Middle frontal gyrus (tissue), 1 donor: ENCODE results near the gene CNTNAP5.
"Not testable (repeated sequence)": the region's sequence is repeated elsewhere in the genome, so short reads cannot be mapped to it uniquely, and the experiment has no call there.

ENCODE experiments used
- DNase-seq: peaks from one replicate; pipeline ENCODE4 v3.0.0-alpha.2; 2015; ENCODE audit warnings: low spot score; ENCODE audit errors: extremely low spot score

Gene CNTNAP5

DNA sequence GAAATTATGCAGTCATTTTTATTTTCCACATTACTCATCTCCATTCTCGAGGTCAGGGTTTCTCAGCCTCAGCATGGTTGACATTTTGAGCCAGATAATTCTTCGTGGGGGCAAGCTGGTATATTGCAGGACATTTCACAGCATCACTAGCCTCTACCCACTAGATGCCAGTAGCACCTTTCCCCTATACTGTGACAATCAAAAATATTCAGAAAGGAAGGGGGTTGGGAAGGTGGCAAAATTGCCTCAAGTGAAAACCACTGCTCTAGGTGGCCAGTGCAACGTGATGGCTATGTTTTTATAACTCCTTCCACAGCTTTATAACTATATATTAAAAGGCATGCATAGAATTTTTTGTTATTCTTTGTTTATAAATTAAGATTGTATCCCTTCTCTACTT, 294.5 kb downstream of the CNTNAP5 start:
- no peak for DNase-seq

DNA sequence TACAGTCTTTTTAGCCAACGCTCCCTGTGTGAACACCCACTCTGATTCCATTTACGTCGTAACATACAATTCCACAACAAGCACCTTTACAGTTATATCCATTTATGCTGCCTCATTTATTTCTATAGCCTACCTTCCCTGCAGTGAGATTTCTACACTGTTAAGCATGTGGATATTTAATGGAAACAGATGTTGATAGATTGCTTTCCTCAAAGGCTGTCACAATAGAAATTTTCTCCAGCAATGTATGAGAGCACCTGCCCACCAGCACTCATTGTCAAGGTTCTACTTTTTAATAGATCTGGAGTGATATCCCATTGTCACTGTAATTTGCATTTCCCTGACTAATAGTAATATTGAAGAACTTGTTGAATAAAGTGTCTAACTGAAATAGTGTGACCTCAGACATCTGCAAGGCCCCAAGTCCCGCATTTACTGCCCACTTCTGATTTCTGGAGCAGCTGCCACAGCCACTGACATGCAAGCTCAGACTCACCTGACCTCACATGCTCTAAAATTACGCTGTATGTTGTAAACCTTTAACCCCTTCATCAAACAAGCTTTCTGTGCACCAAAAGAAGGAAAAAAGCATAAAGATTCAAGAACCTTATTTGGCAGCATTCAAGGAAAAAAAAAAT, 295.1 kb downstream of the CNTNAP5 start:
- no peak for DNase-seq

DNA sequence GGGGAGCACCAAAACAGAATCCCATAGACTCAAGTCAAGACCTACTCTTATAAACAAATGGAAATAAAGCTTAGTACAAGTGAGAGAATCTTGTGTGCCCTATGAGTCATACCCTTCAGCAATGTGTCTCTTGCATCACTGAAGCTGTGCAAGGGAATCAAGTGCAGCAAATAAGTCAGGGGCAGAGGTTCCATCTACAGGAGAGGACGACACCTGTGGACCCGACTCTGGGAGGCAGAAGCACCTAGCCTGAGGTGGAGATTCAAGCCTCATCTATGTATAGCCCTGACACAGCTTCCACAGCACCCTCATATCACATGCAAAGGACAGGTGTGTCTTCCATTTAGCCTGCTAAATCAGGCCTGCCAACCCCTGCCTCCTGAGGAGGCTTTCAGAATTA, 298.2 kb downstream of the CNTNAP5 start:
- DNase-seq, result no peak

DNA sequence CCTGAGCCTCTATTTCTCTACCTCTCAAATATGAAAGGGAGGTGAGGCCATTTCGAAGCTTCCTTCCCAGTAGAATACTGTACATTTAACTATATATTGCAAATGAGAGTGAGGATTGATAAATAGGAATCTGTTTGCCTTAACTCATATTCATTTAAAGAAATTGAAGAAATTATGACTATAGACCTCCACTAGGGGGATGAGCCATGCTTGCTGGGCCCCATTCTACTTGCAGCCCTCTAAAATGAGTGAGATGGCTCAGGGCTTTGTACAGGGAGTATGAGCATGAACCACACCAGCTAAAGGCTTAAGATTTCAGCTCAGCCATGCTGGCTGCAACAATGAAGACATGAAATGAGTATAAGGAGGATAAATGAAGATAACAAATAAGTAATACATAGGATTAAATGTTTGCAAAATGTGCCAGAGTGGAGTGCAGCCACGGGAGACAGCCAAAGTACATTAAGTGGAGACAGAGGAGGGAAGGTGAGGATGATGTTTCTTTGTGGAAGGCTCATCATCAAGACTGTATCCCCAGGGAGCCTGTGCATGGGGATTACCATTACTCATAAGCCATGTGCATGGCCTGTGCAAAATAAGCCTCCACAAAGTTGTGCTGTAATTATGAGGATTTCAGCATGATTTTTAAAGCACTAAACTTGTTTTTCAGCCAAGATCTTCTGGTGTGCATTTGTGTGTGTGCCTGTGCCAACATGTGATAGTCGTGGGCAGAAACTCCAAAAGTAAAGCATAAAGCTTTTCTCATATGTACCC, 300.8 kb downstream of the CNTNAP5 start:
- DNase-seq, result no peak

DNA sequence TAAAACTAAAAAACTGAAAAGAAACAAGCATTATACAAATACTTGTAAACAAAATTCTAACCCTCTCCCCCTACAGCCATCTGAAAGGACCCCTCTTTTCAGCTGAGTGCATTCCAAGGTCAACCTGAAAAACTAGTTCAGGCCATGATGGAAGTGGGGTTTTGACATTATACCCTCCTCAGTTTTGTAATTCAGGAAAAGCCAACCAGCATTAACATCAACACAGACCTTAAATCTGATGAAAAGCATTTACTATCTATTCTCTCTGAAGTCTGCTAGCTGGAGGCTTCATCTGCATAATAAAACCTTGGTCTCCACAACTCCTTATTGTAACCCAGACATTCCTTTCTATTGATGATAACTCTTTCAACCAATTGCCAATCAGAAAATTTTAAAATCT, 302.2 kb downstream of the CNTNAP5 start:
- no peak for DNase-seq

DNA sequence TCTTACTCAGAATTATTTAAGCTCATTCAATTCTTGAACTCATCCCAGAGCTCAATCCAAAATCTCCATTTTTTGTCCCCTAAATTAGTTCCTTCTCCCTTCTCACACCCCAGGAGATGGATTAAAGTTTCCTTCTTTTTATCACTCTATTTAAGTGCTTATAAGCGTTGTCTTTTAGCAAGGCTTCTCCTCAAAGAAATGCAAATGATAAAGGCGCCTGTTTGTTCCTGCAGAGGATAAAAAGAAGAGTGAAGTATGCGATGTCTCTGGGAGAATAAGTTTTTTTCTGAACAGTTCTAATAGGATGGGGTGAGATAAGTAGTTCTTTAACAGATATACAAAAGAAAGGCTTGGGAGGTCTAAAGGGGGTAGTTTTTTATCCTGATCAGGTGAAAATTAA, 303.3 kb downstream of the CNTNAP5 start:
- DNase-seq, result no peak

DNA sequence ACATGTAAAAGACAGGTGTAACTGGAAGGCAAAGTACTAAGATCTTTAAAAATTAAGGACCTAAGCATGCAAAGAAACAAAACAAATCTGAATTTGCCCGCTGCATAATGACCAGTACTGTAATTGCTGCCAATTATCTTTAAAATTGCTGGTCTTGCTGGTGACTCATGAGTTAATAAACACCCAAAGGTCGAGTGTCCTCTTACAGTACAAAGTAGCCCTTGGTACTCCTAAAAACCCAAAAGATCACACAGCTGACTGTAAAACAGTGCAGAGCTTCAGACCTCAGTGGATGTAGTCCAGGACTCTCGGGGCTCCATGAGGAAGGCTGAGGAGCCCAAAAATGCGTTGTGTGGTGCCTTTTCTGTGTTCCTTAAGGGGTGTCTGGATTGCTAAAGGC, 308.7 kb downstream of the CNTNAP5 start:
- no peak for DNase-seq

DNA sequence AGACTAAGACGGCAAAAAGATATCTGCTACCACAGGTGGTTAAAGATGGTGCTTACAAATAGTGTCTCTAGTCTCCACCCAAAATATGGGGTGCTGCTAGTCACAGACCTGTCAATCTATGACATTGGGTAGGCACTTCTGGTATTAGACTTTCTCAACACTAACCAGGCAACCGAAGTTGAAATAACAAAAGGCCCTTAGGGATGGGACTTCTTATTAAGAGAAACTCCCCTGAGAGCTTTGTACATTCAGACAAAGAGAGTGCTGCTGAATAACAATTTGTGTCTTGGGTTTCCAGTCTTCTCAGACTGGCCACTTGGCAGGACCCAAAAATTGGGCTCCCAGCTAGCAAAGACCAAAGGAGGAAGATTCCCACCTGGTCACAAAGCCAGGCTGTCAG, 310.0 kb downstream of the CNTNAP5 start:
- DNase-seq, result no peak

DNA sequence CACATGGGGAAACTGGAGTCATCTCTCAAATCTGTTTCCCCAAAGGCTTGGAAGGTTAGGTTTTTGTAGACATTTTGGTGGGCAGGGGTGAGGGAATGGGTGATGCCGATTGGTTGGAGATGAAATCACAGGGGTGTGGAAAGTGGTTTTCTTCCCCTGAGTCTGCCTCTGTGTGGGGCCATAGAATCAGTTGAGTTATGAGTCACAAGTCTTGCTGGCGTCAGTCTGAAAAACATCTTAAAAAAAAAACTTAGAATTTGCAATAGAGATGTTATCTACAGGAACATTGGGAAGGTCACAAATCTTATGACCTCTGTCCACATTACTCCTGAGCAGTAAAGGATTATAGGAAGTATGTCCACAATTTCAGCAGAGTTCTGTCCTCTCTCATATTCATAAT, 314.6 kb downstream of the CNTNAP5 start:
- DNase-seq, result no peak

DNA sequence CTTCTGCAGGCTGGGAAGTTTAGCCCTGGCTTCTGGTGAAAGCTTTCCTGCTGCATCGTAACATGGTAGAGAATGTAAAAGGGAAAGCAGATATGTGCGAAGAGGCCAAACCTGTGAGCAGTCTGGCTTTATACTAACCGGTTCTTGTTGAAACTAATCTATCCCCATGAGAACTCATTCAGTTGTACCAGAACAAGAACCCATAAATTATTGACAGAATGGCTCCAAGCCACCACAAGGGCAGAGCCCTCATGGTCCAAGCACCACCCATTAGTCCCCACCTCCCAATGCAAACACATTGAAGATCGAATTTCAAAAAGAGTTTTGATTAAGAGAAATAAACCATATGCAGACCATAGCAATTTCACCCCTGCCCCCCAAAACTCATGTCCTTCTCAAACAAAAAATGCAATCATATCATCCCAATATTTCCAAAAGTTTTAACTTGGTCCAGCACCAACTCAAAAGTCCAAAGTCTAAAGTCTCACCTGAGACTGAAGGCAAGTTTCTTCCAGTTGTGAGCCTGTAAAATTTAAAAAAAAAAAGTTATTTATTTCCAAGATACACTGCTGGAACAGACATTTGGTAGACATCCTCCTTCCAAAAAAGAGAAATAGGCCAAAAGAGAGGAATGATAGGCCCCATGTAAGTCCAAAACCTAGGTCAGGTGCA, 318.9 kb downstream of the CNTNAP5 start:
- DNase-seq, result no peak

DNA sequence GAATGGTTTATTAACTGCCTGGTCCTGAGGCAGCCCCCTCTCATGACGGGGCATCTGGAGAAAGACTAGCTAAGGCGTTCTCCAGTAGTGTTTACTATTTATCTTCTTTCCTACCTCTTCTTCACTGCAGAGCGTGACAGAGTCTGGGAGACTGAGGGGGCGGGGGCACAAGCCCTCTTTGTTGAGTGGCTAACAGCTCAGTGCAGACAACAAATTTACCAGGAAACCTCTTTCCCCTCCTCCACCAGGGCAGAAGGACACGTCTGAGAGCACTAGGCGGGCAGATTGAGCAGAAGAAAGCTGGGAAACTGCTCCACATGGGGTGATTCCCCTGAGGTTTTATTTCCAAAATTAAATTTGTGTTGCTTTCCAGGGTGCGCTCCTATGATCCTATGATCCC, 322.1 kb downstream of the CNTNAP5 start:
- no peak for DNase-seq

DNA sequence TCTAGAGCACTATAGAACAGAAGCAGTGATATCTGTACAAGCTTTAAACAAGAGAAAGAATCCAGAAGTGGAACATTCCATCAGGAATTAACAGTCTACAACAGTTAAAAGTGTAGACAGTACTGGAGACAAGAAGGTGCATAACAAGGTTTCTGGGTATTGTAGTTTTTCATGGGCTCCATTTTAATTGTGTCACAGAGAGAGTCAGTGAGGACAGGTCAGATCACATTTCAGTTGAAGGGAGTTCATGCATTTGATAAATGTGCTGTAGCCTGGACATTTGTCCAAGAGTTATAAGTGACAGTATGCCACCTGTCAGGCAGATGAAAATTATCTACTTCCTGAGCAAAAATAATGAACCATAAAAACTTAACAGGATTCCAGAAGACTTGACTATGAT, 328.6 kb downstream of the CNTNAP5 start:
- no peak for DNase-seq

DNA sequence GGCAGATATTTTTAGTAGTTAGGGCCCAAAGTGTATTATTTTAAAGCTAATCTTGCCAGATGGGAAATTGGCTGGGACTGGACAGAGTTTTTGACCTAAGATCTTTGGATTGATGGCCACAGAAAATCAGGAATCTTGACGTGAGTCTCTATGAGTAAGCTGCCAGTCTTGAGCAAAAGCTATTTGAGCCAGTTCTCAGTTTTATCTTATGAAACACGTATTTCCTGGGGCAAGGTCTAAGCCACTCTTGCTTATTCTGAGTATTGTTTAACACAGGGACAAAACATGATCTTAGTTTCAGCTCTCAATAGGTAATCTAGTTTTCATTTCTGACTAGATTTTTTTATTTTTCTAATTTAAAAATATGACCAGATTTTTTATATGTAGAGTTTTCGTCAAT, 329.4 kb downstream of the CNTNAP5 start:
- no peak for DNase-seq

DNA sequence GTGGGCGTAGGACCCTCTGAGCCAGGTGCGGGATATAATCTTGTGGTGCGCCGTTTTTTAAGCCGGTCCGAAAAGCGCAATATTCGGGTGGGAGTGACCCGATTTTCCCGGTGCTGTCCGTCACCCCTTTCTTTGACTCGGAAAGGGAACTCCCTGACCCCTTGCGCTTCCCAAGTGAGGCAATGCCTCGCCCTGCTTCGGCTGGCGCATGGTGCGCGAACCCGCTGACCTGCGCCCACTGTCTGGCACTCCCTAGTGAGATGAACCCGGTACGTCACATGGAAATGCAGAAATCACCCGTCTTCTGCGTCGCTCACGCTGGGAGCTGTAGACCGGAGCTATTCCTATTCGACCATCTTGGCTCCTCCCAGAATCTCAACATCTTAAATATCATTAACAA, 336.9 kb downstream of the CNTNAP5 start:
- DNase-seq, result not testable (repeated sequence)

DNA sequence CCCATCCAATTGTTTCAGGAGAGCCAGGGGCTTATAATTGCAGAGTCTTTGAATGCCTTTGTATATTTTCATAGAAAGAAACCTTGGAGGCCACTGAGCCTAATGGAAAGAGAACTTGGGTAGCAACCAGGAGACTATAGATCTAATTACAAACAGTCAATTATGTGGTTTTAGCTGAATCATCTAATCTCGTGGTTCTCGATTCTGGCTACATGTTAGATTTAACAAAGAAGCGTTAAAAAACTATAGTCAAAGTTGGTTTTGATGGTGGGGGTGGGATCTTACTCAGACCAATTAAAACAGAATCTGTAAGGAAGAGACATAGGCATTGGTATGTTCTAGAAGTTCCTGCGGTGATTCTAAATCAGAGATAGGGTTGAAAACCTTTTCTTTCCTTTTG, 344.1 kb downstream of the CNTNAP5 start:
- no peak for DNase-seq

DNA sequence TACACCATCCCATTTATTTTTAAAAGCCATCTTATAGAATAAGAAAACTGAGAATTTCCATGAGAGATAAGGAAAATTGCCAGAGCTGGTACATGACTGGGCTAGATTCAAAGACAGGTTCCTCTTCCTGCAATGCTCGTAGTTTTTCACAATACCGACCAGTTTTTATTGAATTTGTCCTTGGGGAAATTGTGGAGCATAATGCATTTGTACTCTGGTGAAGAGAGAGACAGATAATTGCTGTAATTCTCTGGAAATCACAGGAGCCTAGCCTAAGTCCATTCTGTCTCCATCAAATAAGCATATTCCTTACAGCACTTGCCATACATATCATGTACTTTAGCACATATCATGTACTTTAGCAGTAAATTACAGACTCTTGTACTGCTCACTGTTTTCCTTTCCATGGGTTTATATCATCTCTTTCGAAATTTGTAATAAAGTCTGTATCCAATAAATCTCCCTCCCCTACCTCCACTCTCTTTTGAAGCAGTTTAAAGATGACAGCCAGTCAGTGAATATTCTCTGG, 355.2 kb downstream of the CNTNAP5 start:
- DNase-seq, result no peak

DNA sequence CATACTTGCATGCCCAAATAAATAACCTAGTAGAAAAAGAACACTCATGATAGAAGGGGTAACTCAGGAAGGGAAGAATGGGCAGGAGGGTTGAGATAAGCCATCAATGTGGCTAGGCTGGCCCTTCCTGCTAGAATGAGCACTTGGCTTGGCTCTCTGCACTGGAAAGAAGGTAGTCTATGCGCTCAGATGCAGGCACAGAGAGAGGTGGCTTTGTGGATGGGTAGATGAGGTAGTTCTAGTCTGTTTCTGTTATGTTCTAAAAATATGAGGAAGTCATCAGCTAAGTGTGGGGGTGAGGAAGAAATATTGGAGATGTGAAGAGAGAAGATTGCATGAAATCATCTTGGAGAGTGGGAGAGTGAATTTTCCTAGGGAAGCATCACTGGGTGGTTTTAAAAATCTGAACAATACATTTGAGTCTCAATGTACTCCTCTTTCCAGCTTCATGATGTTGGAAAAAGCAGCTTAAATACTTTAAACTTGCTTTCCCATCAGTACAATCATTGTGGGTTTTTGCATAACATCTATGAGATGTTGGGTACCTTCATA, 357.1 kb downstream of the CNTNAP5 start:
- peak; percentile 39 for DNase-seq

DNA sequence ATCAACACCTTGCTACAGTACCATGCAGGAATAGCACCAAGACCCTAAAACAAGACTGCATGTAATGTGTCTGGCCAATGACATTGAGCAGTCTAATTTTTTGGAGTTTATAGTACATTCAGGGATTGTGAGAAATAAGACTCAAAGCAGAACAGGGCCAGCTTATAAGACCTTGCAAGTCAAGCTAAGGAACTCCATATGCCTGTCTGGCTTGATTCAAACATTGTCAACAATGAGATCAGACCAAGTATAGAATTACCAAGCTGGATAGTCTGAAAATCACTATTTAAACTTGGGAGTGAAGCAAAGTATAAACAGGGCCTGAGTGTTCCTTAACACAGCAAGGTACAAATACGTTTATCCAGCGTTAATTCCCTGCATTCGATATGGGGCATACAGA, 370.9 kb downstream of the CNTNAP5 start:
- no peak for DNase-seq

DNA sequence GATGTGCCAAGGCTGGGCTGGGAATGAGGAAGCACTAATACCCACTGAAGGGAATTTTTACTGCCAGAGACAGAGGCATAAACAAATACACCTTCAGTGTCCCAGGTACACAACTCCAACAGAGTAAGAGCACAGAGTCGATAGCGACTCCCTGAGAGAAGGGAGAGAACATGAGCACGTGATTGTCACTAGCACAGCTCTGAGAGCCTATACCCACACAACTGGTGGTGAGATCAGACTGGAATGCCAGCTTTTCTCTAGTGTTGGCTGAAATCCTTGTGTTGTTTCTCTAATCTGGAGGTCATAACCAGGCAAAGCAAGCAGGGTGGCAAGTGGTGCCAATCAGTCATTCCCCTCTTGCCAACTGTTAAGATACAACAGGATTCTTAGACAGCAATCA, 377.2 kb downstream of the CNTNAP5 start:
- DNase-seq, result no peak

DNA sequence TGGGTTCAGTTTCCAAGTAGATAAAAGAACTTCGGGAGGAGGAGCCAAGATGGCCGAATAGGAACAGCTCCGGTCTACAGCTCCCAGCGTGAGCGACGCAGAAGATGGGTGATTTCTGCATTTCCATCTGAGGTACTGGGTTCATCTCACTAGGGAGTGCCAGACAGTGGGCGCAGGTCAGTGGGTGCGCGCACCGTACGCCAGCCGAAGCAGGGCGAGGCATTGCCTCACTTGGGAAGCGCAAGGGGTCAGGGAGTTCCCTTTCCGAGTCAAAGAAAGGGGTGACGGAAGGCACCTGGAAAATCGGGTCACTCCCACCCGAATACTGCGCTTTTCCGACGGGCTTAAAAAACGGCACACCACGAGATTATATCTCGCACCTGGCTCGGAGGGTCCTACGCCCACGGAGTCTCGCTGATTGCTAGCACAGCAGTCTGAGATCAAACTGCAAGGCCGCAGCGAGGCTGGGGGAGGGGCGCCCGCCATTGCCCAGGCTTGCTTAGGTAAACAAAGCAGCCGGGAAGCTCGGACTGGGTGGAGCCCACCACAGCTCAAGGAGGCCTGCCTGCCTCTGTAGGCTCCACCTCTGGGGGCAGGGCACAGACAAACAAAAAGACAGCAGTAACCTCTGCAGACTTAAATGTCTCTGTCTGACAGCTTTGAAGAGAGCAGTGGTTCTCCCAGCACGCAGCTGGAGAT, 382.9 kb downstream of the CNTNAP5 start:
- DNase-seq, result not testable (repeated sequence)

DNA sequence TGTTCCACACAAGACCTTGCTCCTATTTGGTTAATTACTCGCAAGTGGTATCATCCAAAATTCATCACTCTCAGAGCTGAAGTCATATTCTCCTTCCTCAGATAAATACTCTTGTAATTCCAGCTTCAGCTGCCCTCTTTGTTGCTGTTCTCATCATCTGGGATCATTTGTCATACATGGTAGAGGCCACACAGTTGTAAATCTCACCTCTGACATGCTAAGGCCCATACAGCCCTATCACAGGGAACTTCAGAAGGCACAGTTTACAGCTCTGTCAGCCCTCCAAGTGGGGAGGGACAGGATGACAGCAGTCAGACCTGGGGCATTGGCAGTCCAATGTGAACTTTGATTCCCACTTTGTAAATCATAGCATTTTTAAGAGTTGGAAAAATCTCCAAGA, 399.0 kb downstream of the CNTNAP5 start:
- no peak for DNase-seq

DNA sequence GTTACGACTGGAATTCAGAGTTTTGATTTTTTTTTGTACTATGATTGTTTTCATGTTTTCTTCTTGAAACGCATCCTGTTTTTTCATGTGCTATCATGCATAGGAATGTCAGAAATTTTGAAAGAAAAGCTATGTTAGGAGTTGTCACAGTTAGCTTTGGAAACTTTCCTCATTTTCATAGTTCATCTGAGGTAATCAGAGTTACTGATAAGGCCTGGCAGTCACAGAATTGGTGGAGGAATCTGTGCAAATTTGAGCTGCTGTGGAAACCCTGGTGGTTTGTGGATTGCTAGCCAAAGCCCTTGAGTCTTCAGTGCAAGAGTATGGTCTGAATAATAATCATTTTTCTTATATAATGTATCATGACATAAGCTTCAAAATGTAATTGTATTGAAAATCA, 401.0 kb downstream of the CNTNAP5 start:
- no peak for DNase-seq
